Iris pigment epithelial cell (primary cell): Measurements from ENCODE around the gene PHTF1.
"Not testable (repeated sequence)": the region's sequence is repeated elsewhere in the genome, so short reads cannot be mapped to it uniquely, and the experiment has no call there.

ENCODE experiments used
- DNase-seq: peaks from one replicate; pipeline ENCODE4 v3.0.0-alpha.2; 2011; ENCODE audit warnings: low read depth

Gene PHTF1

GRCh38 chr1:113718621-113719020 lies 40.7 kb downstream of the PHTF1 start:
- not testable (repeated sequence) for DNase-seq

- DNase-seq = not testable (repeated sequence)
Observed at GRCh38 chr1:113717506-113717905, 41.8 kb downstream of the PHTF1 start.

GRCh38 chr1:113714606-113715269 lies 44.5 kb downstream of the PHTF1 start:
- DNase-seq = no peak

GRCh38 chr1:113701429-113701828 lies 57.9 kb downstream of the PHTF1 start:
- peak; percentile 34 for DNase-seq

GRCh38 chr1:113694910-113695309 lies 64.4 kb downstream of the PHTF1 start:
- no peak for DNase-seq

GRCh38 chr1:113692824-113693431 lies 66.4 kb downstream of the PHTF1 start:
- no peak for DNase-seq

- no peak for DNase-seq
Observed at GRCh38 chr1:113692342-113692741, 66.9 kb downstream of the PHTF1 start.

GRCh38 chr1:113691184-113691583 lies 68.1 kb downstream of the PHTF1 start:
- DNase-seq = no peak

- DNase-seq = peak; percentile 69
Observed at GRCh38 chr1:113686891-113687618, 72.2 kb downstream of the PHTF1 start.

GRCh38 chr1:113684153-113684541 lies 75.1 kb downstream of the PHTF1 start:
- DNase-seq = peak; percentile 54

- no peak for DNase-seq
Observed at GRCh38 chr1:113683384-113684152, 75.7 kb downstream of the PHTF1 start.

GRCh38 chr1:113681596-113682337 lies 77.5 kb downstream of the PHTF1 start:
- DNase-seq = no peak

GRCh38 chr1:113678159-113678469 lies 81.2 kb downstream of the PHTF1 start:
- DNase-seq = no peak

- DNase-seq = peak; percentile 89
Observed at GRCh38 chr1:113677250-113678158, 81.8 kb downstream of the PHTF1 start.

- DNase-seq = no peak
Observed at GRCh38 chr1:113676524-113676923, 82.8 kb downstream of the PHTF1 start.

GRCh38 chr1:113675302-113675701 lies 84.0 kb downstream of the PHTF1 start:
- peak; percentile 38 for DNase-seq

- no peak for DNase-seq
Observed at GRCh38 chr1:113674591-113674990, 84.7 kb downstream of the PHTF1 start.

- DNase-seq = no peak
Observed at GRCh38 chr1:113672491-113672890, 86.8 kb downstream of the PHTF1 start.

GRCh38 chr1:113670650-113671049 lies 88.6 kb downstream of the PHTF1 start:
- DNase-seq = no peak

- no peak for DNase-seq
Observed at GRCh38 chr1:113669988-113670387, 89.3 kb downstream of the PHTF1 start.

GRCh38 chr1:113666126-113666525 lies 93.2 kb downstream of the PHTF1 start:
- no peak for DNase-seq
